NT2/D1 (cell line): ENCODE measurements around the gene AFM.

ENCODE experiments used
- DNase-seq: peaks from one replicate; pipeline ENCODE4 v3.0.0-alpha.2; 2011; ENCODE audit warnings: low read depth, low spot score
- H3K27me3 ChIP-seq: 2 replicates; pipeline ENCODE4 v1.6.0; 2011; ENCODE audit warnings: mild to moderate bottlenecking; ENCODE audit not compliant: insufficient read length, insufficient read depth
- H3K36me3 ChIP-seq: 2 replicates; pipeline ENCODE4 v1.6.1; 2011; ENCODE audit warnings: mild to moderate bottlenecking, low read length, mixed read lengths; ENCODE audit not compliant: insufficient read depth, insufficient read length
- H3K4me1 ChIP-seq: 2 replicates; pipeline ENCODE4 v1.5.1; 2011; ENCODE audit not compliant: insufficient read depth, insufficient read length
- H3K4me3 ChIP-seq: 2 replicates; pipeline ENCODE4 v1.5.1; 2011; ENCODE audit warnings: low read depth; ENCODE audit not compliant: insufficient read length
- H3K9ac ChIP-seq: 2 replicates; pipeline ENCODE4 v1.6.0; 2011; ENCODE audit warnings: low read depth; ENCODE audit not compliant: insufficient read length
- H3K9me3 ChIP-seq: 2 replicates; pipeline ENCODE4 v1.5.1; 2011; ENCODE audit warnings: mild to moderate bottlenecking, low read length; ENCODE audit not compliant: insufficient read depth
- SUZ12 ChIP-seq: IDR thresholded peaks from 2 replicates; pipeline ENCODE4 v1.6.1; 2011; ENCODE audit not compliant: insufficient read length, insufficient read depth; ENCODE audit errors: extremely low read depth
- YY1 ChIP-seq: IDR thresholded peaks from 2 replicates; pipeline ENCODE4 v1.6.1; 2011; ENCODE audit not compliant: insufficient read length, insufficient read depth
- ZNF274 ChIP-seq: IDR thresholded peaks from 2 replicates; pipeline ENCODE4 v1.6.1; 2011; ENCODE audit warnings: mild to moderate bottlenecking, low read depth, low read length

The AFM gene

GRCh38 chr4:73508651-73509050, 27.1 kb downstream of the AFM start:
- no peaks in the 10 kb centered on the region for H3K4me1 ChIP-seq
- H3K36me3 ChIP-seq, result no peaks in the 10 kb centered on the region
- H3K27me3 ChIP-seq, result no peaks in the 10 kb centered on the region
- TF ChIP-seq ZNF274 (no peak), SUZ12 (no peak), YY1 (no peak)
- no peak for DNase-seq
- no peaks in the 10 kb centered on the region for H3K9me3 ChIP-seq
- H3K9ac ChIP-seq, result no peak overlapping the region
- no peak overlapping the region for H3K4me3 ChIP-seq

GRCh38 chr4:73518340-73518739, 36.8 kb downstream of the AFM start:
- H3K9me3 ChIP-seq, result no peaks in the 10 kb centered on the region
- TF ChIP-seq YY1, result no peak
- no peak for DNase-seq
- H3K36me3 ChIP-seq, result no peaks in the 10 kb centered on the region
- no peaks in the 10 kb centered on the region for H3K4me1 ChIP-seq
- no peak overlapping the region for H3K9ac ChIP-seq
- H3K4me3 ChIP-seq, result no peak overlapping the region
- H3K27me3 ChIP-seq, result no peaks in the 10 kb centered on the region

GRCh38 chr4:73520821-73521220, 39.3 kb downstream of the AFM start:
- no peak overlapping the region for H3K9ac ChIP-seq

GRCh38 chr4:73523126-73523525, 41.6 kb downstream of the AFM start:
- no peak overlapping the region for H3K9ac ChIP-seq
- H3K36me3 ChIP-seq, result no peaks in the 10 kb centered on the region
- no peaks in the 10 kb centered on the region for H3K4me1 ChIP-seq
- no peaks in the 10 kb centered on the region for H3K9me3 ChIP-seq
- no peaks in the 10 kb centered on the region for H3K27me3 ChIP-seq
- no peak for DNase-seq
- no peak overlapping the region for H3K4me3 ChIP-seq
- TF ChIP-seq YY1 (no peak), ZNF274 (no peak), SUZ12 (no peak)

More at GRCh38 chr4:73520821-73521220, 39.3 kb downstream of the AFM start:
- TF ChIP-seq ZNF274 (no peak), YY1 (no peak), SUZ12 (no peak)
- Histone ChIP-seq H3K27me3 (no peaks in the 10 kb centered on the region), H3K4me3 (no peak overlapping the region), H3K36me3 (no peaks in the 10 kb centered on the region), H3K9me3 (no peaks in the 10 kb centered on the region), H3K4me1 (no peaks in the 10 kb centered on the region)
- peak; percentile 66 for DNase-seq

- Histone ChIP-seq H3K4me1 (no peaks in the 10 kb centered on the region), H3K9me3 (no peaks in the 10 kb centered on the region), H3K36me3 (no peaks in the 10 kb centered on the region), H3K9ac (no peak overlapping the region), H3K27me3 (no peaks in the 10 kb centered on the region), H3K4me3 (no peak overlapping the region)
- TF ChIP-seq ZNF274 (no peak), YY1 (no peak), SUZ12 (no peak)
- DNase-seq, result no peak
Observed at GRCh38 chr4:73525611-73526010, 44.1 kb downstream of the AFM start.

GRCh38 chr4:73527196-73527595, 45.7 kb downstream of the AFM start:
- H3K4me3 ChIP-seq, result no peak overlapping the region
- H3K9ac ChIP-seq, result no peak overlapping the region
- H3K4me1 ChIP-seq, result no peaks in the 10 kb centered on the region
- TF ChIP-seq ZNF274, result no peak
- no peak for TF ChIP-seq YY1
- no peak for TF ChIP-seq SUZ12
- no peaks in the 10 kb centered on the region for H3K27me3 ChIP-seq
- no peaks in the 10 kb centered on the region for H3K36me3 ChIP-seq
- no peak for DNase-seq
- H3K9me3 ChIP-seq, result no peaks in the 10 kb centered on the region

- Histone ChIP-seq H3K4me1 (no peaks in the 10 kb centered on the region), H3K36me3 (no peaks in the 10 kb centered on the region), H3K9me3 (no peaks in the 10 kb centered on the region), H3K4me3 (no peak overlapping the region), H3K9ac (no peak overlapping the region), H3K27me3 (no peaks in the 10 kb centered on the region)
- DNase-seq, result no peak
- TF ChIP-seq SUZ12 (no peak), YY1 (no peak), ZNF274 (no peak)
Observed at GRCh38 chr4:73528171-73528570, 46.6 kb downstream of the AFM start.
